Cardiac septum (tissue), 1 donor: ENCODE results near the gene ADGRL1. TPM values are rescaled to one million over a fixed set of nuclear protein-coding genes. Genes with fewer than 3 reads are reported as not detected.
"Not testable (repeated sequence)": the region's sequence is repeated elsewhere in the genome, so short reads cannot be mapped to it uniquely, and the experiment has no call there.

Experiments
- DNase-seq: peaks from one replicate; pipeline ENCODE4 v3.0.0-alpha.2; 2020; ENCODE audit warnings: low spot score
- intact Hi-C: fragments of 100-400 bp; cut with DNase I; formaldehyde crosslinking; loops from one replicate; pipeline ENCODE4 v1.14.0; 2022
- total RNA-seq: library from RNA; stranded (reverse); fragmentation: NEBNext Ultra II Directional; extraction: Animal tissue kit (Norgen Biotek cat#: 25700); gene quantifications from one replicate; pipeline ENCODE4 v1.2.1, GENCODE V29; 2021
- donor health status: DM: no; HTN: no; CAD: no.

ADGRL1 gene
- total RNA-seq, 1 donor from 2014 or later: 7.9 TPM

DNA sequence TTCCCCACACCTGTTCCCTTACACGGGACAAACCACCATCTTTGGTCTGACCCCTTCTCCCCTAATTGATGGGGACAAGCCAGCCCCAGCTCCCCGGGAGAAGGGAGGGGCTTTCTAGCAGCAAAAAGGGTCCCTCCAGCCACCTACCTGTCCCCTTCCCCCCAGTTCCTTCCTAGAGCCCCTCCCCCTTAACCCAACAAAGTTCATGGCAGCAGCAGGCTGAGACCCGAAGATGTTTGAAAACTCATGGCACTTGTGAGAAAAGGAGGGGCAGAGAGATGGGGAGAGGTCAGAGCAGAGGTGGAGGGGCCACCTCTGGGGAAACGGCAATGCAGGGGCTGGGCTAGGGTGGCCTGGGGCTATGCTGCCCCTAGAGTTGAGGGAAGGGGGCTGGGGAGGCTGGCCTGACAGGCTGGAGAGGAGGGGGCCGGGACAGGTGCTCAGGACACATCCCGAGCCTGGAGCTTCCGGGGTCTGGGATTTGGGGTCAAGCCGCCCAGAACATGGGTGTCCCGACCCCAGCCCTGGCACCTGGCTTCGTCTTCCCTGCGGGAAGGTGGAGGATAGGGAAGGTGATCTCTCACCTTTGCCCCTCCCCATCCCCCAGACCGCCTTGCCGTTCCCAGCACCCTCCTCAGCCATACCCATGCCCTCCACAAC, 57.1 kb downstream of the ADGRL1 start:
- no peak for DNase-seq
- intact Hi-C loops: loop anchor here (5.0 to 10.0 kb wide), 4 partner anchors 48 to 326 kb away; partner anchors contain the start of gene PTGER1

DNA sequence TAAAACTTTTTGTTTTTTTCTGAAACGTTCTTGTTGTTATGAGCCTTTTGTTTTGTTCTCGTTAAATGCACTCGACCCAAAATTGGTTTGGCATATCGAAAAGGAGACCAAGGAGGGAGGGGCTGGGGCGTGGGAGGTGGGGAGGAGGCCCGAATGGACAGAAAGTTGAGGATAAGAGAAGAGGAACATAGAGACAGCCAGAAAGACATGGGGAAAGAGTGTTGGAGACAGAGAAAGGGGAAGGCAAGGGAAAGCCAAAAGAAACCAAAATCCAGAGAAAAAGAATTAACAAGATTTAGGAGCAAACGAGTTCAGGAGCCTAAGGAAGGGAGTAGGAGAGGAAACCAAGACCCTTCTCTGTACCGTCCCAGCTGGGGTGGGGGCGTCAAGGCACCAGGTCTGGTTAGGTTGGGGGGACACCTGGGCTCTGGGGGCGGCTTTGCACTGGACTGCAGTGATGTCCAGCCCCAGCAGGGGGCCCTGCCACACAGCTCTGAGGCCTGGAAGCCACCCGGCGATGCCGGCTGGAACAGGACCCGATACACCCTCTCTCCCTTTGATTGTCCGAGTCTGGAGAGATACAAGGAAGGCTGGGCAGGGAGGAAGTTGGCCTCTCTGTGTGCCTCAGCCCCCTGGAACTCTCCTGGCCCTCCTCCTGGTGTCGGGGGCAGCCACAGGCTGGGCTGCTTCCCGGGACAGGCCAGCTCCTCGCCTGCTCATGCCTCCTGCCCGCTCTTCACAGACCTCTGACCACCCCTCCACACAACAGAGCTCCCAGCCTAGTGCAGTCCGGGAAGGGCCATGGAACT, 58.0 kb downstream of the ADGRL1 start:
- intact Hi-C loops: loop anchor here (5.0 to 10.0 kb wide), 4 partner anchors 49 to 327 kb away; partner anchors contain the start of gene PTGER1
- peak; percentile 89 for DNase-seq

DNA sequence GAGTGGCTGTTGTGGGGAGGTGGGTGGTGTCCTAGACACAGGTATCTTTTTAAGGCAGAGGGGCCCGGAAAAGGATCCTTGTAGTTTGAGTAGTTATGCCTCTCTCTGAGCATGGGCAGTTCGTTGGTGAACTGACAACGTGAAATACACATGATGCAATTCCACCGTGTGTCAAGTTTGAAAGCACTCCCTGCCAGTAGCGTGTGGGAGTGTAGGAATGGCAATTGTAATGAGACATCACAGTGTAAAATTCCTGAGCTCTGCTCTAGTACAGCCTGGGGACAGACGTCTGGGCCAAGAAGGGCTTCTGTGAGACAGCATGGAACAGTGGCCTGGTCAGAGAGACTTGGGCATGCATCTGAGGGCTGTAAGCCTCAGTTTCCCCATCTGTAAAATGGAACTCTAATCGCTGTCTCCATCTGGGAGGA, 59.2 kb downstream of the ADGRL1 start:
- intact Hi-C loops: loop anchor here (5.0 to 10.0 kb wide), 4 partner anchors 50 to 328 kb away; partner anchors contain the start of gene PTGER1
- DNase-seq: no peak

DNA sequence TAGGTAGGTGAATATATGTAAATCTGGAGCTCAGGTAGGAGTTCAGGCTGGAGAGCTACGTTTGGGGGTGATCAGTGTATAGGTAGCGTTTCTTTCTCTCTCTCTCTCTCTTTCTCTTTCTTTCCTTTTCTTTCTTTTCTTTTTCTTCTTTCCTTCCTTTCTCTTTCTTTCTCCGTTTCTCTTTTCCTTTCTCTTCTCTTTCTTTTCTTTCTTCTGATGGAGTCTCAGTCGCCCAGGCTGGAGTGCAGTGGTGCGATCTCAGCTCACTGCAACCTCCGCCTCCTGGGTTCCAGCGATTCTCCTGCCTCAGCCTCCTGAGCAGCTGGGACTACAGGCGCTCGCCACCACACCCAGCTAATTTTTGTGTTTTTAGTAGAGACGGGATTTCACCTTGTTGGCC, 59.8 kb downstream of the ADGRL1 start:
- intact Hi-C loops: loop anchor here (5.0 to 10.0 kb wide), 4 partner anchors 51 to 329 kb away; partner anchors contain the start of gene PTGER1
- not testable (repeated sequence) for DNase-seq

DNA sequence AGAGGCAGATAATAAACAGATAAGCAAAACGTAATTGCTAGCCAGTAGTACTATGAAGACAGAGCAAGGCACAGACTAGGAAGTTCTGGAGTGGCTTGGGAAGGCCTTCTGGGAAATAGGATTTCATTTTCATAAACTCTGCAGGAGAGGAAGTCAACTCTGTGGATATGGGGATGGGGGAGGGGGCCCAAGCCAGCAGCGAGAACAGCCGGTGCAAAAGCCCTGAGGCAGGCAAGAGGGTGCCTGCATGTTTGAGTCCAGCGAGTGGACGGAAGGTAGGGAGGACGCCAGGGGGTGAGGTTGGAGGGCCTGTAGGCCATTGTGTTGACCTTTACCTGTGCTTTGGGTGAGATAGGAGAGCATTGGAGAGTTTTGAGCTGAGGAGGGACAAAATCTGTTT, 60.6 kb downstream of the ADGRL1 start:
- intact Hi-C loops: loop anchor here (5.0 to 10.0 kb wide), 4 partner anchors 52 to 329 kb away; partner anchors contain the start of gene PTGER1
- DNase-seq: no peak

DNA sequence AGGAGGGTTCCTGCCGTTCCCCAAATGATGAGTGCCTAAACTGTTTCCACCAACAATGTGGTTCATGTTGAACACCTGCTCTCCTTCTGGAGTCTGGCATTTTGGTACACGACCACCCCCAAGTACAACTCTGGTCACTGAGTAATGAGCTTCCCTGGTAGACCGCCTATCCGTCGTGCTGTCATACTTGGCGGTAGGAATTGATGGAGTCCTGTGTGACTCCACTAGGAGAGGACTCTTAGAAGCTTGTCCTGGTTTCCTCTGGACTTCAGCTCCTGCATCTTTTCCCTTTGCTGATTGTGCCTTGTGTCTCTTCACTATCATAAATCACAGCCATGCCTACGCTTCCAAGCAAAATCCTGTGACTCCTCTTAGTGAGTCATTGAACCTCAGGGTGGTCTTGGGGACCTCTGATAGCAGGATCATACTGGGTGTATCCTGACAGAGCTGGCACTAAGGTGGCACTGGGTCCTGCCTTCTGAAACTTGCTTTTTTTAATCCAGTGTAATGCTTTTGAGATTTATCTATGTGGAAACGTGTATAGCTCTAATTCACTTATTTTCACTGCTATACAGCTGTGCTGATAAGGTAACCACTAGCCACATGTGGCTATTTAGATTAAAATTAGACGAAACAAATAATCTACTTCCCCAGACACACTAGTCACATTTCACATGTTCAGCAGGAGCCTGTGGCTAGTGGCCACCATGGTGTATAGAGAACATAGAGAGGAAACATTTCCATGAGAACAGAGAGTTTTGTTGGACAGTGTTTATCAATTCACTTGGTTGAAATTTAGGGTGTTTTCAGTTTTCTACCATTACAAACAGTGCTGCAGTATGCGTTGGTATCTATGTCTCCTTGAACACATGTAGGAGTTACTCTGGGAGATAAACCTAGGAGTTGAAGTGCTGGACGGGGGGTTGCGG, 63.4 kb downstream of the ADGRL1 start:
- intact Hi-C loops: loop anchor here (10.0 kb wide), 1 partner anchor 332 kb away; the partner anchor contains the start of gene PTGER1
- DNase-seq: no peak

DNA sequence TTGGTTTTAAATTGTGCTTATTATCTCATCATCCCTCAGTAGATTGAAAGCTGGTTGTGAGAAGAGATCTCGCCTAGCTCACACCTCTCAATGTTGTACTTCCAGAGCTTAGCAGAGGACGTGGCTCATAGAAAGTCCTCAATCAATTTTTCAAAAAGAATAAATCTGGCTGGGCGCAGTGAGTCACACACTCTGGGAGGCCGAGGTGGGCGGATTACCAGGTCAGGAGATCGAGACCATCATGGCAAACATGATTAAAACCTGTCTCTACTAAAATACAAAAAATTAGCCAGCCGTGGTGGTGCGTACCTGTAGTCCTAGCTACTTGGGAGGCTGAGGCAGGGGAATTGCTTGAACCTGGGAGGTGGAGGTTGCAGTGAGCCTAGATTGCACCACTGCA, 64.9 kb downstream of the ADGRL1 start:
- intact Hi-C loops: loop anchor here (10.0 kb wide), 1 partner anchor 334 kb away; the partner anchor contains the start of gene PTGER1
- no peak for DNase-seq

DNA sequence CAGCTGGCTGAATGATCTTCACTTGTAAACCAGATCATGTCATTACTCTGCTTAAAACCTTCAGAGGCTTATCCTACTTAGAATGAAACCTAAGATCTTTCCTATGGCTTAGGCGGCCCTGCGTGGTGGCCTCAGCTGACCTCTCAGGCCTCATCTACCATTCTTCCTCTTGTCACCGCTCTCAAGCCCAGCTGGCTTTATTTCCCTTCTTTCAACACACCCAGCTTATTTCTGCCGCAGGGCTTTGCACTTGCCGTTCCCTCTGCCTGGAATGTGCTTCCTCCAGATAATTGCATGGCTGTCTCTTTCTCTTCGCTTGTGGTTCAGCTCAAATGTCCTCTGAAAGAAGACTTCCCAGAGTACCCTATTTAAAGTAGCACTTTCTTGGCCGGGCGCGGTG, 66.0 kb downstream of the ADGRL1 start:
- no peak for DNase-seq
- intact Hi-C loops: loop anchor here (5.0 to 10.0 kb wide), 2 partner anchors 48 to 335 kb away; partner anchors contain the start of genes PTGER1 and SAMD1

DNA sequence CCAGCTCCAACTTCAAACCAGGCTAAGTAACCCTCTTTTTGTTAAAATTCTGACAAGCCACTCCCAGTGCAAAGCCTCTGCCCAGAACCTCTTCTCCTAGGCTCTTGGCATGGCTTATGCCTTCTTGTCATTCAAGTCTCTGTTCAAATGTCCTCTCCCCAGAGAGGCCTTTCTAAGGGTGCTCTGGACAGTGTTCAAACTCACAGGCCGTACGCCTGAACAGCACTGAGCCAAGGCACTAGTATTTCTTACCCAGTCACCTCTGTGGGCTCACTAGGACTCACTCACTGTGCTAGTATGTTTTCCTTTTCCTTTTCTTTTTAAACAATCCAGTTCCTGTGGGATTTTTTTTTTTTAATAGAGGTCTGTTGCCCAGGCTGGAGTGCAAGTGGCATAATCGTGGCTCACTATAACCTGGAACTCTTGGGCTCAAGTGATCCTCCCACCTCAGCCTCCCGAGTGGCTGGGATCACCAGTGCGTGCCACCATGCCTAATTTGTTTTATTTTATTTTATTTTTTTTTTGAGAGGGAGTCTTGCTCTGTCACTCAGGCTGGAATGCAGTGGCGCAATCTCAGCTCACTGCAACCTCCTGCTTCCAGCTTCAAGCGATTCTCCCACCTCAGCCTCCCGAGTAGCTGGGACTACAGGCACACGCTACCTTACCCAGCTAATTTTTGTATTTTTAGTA, 67.2 kb downstream of the ADGRL1 start:
- no peak for DNase-seq

DNA sequence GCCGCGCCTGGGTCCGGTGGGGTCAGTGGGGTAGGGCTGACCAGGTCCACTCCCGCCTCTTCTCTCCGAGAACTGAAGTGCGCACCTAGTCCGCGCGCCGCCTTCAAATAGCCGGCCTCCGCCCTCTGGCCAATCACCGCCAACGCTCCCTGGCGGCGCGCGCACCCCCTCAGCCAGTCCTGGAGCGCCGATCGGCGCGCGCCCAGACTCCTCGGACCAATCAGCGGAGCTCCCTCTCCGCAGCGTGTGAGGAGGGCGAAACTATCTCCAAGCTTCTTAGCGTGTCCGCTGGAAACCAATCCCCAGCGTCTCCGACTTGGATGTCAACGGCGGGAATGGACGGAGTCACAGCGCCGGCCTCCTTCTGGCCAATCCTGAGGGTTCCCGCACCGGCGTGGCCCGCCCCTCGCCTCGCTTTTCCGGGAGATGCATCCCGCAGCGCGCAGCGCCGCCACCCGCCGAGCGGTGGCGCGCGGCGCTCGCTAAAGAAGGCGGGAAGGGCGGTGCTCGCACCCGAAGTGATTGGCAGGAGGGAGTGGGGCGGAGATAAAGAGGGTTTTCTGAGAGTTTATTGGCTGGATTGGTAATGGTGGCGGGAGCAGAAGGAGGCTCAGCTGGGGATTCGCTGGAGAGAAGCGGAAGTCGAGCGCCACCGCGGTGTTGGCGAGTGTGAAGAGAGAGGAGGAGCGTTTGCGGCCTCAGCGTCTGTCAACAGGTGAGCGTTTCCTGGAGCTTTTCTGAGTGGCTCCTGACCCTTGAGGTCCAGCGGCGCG, 69.3 kb downstream of the ADGRL1 start, which contains the start of gene ASF1B:
TSS of gene ASF1B (minus strand) at position 81 of the 773 bp plus-strand sequence. CDS start 133 bp downstream, outside the sequence.
- peak; percentile 99 for DNase-seq
- intact Hi-C loops: loop anchor here (1.0 to 5.0 kb wide), 3 partner anchors 19 to 64 kb away; partner anchors contain the start of genes MISP3, PRKACA and SAMD1

More for the DNA sequence above, 67.2 kb downstream of the ADGRL1 start:
- intact Hi-C loops: loop anchor here (5.0 kb wide), 1 partner anchor 46 kb away; the partner anchor contains the start of gene SAMD1

DNA sequence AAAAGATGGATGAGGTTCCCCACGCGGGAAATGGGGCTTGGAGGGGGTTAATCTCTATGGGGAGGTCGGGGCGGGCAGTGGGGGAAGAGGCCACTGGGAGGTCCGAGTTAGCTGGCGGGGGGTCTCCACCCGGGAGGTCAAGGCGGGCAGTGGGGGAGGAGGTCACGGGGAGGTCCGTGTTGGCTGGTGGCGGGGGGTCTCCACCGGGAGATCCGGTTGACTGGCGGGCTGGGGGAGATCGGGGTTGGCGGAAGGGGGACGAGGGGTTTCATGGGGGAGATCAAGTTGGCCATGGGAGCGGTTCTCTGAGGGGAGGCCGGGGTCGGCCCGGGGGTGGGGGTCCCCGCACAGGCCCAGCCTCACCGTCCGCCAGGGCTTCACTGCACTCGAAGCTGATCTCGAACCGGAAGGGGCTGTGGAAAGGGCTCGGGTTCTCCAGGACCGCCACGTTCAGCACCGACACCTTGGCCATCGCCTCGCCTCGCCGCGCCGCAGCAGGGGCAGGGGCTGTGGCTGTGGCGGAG, 69.9 kb downstream of the ADGRL1 start:
- intact Hi-C loops: loop anchor here (2.0 to 5.0 kb wide), 2 partner anchors 44 to 63 kb away; partner anchors contain the start of genes MISP3 and SAMD1
- no peak for DNase-seq

DNA sequence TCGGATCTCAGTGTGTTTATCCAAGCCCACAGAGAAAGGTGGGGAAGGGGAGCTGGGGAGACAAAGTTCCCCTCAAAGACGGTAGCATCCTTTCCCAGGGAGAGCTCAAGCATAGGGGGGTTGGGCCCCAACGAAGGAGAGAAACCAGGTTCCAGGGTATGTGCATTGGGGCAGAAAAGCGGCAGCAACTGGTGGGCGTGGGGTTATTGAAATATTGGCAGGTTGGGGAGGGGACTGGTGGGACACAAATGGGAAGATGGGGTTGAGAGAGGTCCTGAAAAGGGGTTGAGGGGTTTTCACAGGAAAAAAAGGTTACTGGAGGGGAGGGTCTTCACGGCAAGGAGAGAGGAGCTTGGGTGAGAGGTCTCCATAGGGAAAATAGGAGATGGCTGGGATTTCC, 70.6 kb downstream of the ADGRL1 start:
- intact Hi-C loops: loop anchor here (5.0 kb wide), 1 partner anchor 43 kb away; the partner anchor contains the start of gene SAMD1
- no peak for DNase-seq

DNA sequence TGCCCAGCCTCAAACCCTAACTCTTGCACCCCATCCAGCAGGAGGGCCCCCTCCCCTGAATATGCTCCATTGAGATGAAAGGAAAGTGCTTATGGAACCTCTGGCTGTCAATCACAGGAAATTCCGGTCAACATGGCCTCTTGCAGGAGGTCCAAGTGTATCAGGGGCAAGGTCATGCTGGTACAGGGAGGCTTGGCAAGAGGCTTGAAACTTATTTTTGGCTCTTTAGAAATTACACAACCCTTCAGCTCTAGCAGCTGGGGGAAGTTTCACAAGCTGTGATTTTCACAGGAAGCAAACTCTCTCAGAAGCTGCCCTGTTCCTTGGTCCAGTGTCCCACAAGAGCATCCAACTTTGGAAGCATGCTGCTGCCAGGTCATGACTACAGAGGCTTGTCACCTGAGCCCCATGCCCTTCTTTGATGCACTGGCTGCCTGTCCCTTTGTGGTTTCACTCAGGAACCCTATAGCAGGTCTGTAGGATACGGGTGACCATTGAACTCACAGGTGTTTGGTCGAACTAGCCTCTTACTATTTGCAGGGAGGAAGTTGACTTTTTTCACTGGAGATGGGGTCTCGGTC, 78.0 kb downstream of the ADGRL1 start:
- DNase-seq: no peak
- intact Hi-C loops: no loop called here

DNA sequence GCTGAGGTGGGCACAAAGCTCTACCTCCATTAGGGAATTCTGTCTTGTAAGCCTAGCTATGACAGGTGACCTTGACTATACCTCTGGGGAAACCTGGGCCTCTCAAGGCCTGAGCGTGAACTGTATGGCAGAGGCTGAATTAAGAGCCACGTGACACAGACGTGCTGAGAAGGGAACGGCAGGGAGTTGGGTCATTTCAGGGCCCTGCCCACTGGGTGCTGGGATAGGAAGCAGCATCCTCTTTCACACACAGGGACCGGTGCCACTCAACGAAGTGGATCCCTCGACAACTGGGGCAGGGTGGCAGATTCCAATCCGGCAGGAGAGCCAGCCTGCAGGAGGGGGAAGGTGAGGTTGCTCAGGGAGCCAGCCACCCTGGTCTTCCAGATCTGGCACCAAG, 78.8 kb downstream of the ADGRL1 start:
- intact Hi-C loops: no loop called here
- no peak for DNase-seq

DNA sequence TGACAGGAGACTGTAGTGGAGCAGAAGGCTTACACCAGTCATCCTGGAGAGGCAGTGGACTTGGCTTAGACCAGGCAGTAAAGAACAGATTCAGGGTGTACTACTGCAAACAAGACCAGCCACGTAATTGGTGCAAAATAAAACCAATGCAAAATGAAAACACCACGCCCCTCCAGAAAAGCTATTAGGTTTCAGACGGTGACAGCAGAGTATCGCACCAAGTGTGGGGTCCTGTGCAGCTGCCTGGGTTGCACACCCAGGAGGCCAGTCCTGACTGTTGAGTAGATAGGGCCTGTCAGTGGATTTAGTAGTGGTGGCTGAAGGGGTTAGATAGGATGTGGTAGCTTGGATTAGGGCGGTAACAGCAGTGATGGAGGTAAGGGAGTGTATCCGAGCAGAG, 83.0 kb downstream of the ADGRL1 start:
- DNase-seq: no peak
- intact Hi-C loops: no loop called here

DNA sequence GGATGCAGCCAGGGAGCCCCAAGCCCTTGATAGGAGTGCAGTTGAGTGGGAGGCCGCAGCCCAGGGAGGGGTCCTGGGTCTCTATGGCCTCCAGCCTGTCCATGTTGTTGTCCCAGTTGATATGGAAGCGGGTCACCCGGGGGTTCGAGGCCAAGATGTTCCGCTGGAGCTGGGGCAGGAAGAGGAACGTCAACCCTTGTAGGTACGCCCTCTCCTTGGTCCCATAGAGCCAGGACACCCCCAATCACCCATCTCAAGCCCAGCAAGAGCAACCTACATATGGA, 85.5 kb downstream of the ADGRL1 start:
- intact Hi-C loops: no loop called here
- no peak for DNase-seq
